Measurements from ENCODE around the gene MRNIP.

DNA sequence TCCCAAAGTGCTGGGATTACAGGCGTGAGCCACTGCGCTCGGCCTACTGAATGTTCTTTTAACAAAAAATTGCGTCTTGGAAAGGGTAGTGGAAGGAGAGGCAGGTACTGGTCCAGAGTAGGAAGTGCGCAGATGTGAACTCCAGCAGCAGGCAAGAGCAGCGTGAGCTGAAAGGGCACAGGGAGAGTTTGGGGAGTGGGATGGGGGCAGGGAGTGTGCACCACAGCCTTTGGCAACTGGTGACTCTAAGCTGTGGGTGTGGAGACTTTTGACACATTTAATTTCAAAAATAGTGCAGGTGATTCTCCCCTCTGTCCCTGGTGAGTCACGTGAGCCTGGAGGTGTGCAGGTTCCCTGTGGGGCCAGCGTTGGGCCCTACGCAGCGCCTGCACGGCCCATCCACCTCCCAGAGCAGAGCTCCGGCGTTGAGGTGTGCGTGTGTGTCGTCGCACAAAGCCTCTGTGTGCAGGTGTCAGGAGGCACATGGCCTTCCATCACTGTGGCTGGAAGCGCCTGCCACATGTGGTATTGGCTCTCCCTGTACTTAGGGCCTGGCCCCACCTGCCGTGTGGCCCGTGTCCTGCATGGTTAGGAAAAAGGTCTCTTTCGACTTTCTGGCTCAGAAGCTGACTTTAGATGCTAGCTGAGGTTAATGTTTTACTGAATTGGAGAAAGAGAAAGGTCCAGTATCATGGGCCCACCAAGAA lies 26.4 kb downstream of the MRNIP start:
- TF ChIP-seq PHF8 (conservative IDR thresholded peaks at IDR 0.05; ENCODE audit: low read depth, low read length) = no peak
- TF ChIP-seq, protein P1, sequence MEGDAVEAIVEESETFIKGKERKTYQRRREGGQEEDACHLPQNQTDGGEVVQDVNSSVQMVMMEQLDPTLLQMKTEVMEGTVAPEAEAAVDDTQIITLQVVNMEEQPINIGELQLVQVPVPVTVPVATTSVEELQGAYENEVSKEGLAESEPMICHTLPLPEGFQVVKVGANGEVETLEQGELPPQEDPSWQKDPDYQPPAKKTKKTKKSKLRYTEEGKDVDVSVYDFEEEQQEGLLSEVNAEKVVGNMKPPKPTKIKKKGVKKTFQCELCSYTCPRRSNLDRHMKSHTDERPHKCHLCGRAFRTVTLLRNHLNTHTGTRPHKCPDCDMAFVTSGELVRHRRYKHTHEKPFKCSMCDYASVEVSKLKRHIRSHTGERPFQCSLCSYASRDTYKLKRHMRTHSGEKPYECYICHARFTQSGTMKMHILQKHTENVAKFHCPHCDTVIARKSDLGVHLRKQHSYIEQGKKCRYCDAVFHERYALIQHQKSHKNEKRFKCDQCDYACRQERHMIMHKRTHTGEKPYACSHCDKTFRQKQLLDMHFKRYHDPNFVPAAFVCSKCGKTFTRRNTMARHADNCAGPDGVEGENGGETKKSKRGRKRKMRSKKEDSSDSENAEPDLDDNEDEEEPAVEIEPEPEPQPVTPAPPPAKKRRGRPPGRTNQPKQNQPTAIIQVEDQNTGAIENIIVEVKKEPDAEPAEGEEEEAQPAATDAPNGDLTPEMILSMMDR (IDR thresholded peaks at IDR 0.05; ENCODE audit: control extremely low read depth in 1 of 3, insufficient read depth in 1 of 3, low read depth in 1 of 3, low read length in 3 of 3) = no peak
- TF ChIP-seq SP1 (IDR thresholded peaks at IDR 0.05; ENCODE audit: low read depth, low read length) = no peak
- no peak for TF ChIP-seq FOSL1 (IDR thresholded peaks at IDR 0.05; ENCODE audit: insufficient read depth, low read depth, low read length)
- no peak for TF ChIP-seq CREB1 (IDR thresholded peaks at IDR 0.05)
- no peak for TF ChIP-seq EZH2 (IDR thresholded peaks at IDR 0.05; ENCODE audit: low read depth, low read length, severe bottlenecking)
- no peak for TF ChIP-seq USF2 (IDR thresholded peaks at IDR 0.05; ENCODE audit: low read length)
- no peak for TF ChIP-seq BACH1 (IDR thresholded peaks at IDR 0.05; ENCODE audit: low read length)
- no peak for TF ChIP-seq KDM1A (IDR thresholded peaks at IDR 0.05; ENCODE audit: borderline replicate concordance, low read length)
- no peak for TF ChIP-seq JUND (IDR thresholded peaks at IDR 0.05; ENCODE audit: low read length)
- TF ChIP-seq POLR2AphosphoS5 (IDR thresholded peaks at IDR 0.05; ENCODE audit: low read depth, low read length) = no peak
- TF ChIP-seq EP300 (IDR thresholded peaks at IDR 0.05; ENCODE audit: borderline replicate concordance in 1 of 2, low read depth in 2 of 2, low read length in 2 of 2) = no peak
- TF ChIP-seq POLR2A (IDR thresholded peaks at IDR 0.05; ENCODE audit: control extremely low read depth in 1 of 2, low read depth in 2 of 2, low read length in 2 of 2) = no peak; a peak in 1 of 3 replicates
- TF ChIP-seq GABPA (IDR thresholded peaks at IDR 0.05; ENCODE audit: borderline replicate concordance, insufficient read depth, low read length) = no peak

All from H1 (cell line).